HG02642 (cell line): ENCODE results near the gene LYPD3.
A peak's percentile ranks its signal among the peaks of the same experiment; 100 is the strongest.
"Not testable (repeated sequence)": the region's sequence is repeated elsewhere in the genome, so short reads cannot be mapped to it uniquely, and the experiment has no call there.

Experiments
- ATAC-seq: cut with Tn5 transposase; IDR thresholded peaks from one replicate; pipeline ENCODE4 v1.9.1; 2021; ENCODE audit warnings: mild to moderate bottlenecking; ENCODE audit not compliant: unreplicated experiment, poor library complexity

Gene LYPD3

DNA sequence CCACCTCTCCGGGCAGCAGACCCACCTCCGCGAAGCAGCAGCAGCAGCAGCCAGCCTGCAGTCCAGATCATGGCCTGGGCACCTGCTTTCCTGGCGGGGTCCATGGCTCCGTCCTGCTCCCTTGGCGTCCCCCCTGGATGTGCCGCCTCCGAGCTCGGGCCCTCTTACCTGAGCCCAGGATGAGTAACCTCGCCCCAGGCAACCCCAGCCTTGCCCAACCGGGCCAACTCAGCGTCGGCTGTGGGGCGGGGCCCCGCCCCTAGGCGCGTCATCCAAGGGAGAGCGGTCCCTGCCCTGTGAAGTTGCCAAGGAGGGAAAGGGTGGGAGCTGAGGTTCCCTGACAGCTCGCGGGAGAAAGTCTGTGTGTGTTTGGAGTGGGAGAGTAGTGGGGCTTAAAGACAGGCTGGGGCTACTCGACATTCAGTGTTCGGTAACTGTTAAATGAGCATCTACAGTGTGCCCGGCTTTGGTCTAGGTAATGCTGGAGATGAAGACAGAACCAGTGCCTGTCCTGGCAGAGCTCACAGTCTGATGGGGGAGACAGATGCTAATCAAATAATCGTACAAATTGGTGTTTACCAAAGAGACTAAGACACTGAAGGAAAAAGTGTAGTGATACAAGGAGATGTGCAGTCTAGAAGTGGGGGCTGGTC is at the start of gene LYPD3:
LYPD3 (minus strand) TSS at position 141 of the 653 bp plus-strand sequence; CDS start at position 104, 37 bp downstream.
- ATAC-seq, result no peak

DNA sequence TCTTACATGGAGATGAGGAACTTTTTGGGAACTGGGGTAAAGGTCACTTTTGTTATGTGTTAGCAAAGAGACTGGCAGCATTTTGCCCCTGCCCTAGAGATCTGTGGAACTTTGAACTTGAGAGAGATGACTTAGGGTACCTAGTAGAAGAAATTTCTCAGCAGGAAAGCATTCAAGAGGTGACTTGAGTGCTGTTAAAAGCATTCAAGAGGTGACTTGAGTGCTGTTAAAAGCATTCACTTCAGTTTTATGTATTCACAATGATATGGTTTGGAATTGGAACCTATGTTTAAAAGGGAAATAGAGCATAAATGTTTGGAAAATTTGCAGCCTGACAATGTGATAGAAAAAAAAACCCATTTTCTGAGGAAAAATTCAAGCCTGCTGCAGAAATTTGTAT is 47.0 kb upstream of the LYPD3 start:
- ATAC-seq, result not testable (repeated sequence)

DNA sequence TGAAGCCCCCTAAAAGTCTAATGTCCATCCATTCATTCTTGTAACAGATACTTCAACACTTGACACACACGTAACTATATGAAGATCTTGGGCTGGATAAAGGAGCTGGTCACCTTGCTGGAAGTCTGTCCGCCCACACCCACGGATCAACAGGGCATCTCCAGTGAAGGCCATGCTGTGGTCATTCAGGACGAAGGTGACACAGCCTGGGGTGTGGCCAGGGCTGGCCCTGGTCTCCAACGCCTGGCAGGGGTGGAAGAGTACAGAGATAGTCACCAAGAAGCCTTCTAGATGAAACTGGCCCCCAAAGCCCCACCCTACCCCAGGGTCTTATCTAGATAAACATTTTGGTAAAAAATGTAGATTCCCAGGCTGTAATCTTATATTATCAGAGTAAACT is 45.9 kb upstream of the LYPD3 start:
- ATAC-seq, result no peak

DNA sequence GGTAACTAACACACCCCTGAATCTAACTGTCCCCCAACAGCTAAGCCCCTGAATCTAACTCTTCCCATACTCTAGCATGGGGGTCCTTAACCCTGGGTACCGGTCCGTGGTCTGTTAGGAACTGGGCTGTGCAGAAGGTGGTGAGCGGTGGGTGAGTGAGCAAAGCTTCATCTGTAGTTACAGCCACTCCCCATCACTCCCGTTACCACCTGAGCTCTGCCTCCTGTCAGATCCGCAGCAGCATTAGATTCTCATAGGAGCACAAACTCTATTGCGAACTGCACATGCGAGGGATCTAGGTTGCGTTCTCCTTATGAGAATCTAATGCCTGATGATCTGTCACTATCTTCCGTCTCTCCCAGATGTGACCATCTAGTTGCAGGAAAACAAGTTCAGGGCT is 45.3 kb upstream of the LYPD3 start:
- no peak for ATAC-seq

DNA sequence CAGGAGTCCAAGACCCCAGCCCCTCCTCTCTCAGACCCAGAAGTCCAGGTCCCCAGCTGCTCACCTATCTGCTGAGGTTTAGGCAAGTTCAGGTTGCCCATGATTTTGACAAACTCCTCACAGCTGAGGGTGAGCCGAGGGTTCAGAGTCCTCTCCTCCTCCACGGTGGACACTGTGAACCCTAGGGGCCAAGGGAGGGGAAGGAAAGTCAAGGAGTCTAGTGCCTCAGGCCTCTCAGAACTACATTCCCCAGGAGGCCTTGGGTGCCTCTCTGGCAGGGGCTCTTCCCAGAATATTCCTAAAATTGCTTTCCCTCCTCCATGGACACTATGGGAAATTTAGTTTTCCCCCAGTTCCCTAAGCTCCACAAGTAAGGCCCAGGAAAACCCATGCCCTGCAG is 42.5 kb upstream of the LYPD3 start:
- ATAC-seq, result no peak

DNA sequence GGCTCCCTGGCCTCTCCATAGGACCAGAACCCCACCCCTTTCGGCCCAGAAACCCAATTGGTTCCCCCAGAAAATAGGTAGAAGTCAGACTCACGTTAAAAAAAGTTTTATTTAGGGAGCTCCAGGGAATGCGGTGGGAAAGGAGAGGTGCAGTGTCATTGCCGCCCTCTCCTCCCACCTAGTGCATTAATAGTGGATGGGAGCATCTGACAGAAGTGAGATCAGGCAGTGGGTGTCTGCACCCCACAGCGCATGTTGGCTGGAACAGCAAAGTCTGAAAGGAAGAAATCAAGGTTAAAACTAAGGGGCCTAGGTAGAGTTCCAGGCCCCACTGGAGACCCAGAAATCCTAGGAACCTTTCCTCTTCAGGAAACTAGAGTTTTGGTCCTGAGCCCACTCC is 41.2 kb upstream of the LYPD3 start:
- ATAC-seq, result no peak

DNA sequence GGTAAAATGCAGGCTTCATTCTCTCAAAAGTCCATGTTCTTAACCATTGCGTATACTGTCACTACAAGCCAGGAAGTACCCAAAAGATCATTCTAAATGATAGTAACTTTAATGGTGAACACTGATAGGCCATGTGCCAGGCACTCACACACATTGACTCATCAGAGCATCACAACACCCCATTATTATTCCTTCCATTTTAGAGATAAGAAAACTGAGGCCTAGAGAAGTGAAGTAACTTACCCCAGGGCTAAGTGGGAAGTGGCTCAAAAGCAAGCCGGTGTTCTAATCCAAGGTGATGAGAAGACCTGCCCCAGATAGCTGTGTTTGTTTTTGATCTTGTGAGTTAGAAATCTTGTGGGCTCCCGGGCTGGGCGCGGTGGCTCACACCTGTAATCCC is 40.5 kb upstream of the LYPD3 start:
- no peak for ATAC-seq

DNA sequence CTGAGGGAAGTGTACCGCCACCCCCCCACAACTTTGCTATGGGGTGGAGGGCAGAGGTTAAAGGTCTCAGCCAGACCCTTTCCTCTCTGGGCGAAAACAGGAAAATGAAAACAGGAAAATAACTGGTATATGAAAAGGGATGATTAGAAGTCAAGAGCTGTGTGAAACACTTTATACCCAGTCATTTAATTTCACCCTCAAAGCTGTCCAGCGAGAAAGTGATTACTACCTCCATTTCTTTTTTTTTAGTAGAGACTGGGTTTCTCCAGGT is 39.7 kb upstream of the LYPD3 start:
- no peak for ATAC-seq

DNA sequence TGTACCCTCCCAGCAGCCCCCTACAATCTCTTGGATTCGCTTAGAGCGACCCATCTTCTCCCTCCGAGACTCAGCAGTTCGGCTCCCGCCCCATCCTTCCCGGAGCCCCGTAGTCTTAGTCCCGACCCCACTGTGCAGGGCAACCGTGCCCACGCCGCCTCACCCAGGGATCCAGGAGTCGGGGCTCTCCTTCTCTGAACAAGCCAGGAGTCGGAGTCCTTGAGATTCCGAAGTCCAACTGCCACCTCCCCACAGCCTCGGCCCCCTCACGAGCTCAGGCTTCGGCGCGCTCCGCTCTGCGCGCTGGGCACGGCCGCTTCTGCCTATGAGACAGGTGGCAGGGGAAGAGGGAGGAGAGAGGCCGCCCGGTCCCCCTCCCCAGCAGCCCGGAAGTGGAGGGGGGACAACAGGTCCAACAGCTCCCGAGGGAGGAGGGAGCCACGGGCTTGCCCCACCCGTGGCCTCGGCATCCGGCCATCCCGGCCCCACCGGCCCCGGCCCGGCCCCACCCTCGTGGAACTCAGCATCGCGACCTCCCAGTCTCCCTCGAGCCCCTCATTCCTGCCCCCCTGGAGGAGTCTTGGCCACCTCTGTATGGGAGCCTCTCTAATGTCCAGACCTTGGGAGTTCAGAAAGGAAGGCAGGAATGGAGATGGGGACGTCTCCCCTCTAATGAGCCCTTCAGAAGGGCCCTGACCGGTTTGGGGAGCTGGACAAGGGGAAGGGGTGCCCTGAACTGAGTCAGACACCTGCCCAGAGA is 39.2 kb upstream of the LYPD3 start, which contains the start of gene PHLDB3:
PHLDB3 (minus strand) TSS at position 321 of the 760 bp plus-strand sequence. CDS start 628 bp downstream, outside the sequence.
- ATAC-seq, result peak; percentile 24

DNA sequence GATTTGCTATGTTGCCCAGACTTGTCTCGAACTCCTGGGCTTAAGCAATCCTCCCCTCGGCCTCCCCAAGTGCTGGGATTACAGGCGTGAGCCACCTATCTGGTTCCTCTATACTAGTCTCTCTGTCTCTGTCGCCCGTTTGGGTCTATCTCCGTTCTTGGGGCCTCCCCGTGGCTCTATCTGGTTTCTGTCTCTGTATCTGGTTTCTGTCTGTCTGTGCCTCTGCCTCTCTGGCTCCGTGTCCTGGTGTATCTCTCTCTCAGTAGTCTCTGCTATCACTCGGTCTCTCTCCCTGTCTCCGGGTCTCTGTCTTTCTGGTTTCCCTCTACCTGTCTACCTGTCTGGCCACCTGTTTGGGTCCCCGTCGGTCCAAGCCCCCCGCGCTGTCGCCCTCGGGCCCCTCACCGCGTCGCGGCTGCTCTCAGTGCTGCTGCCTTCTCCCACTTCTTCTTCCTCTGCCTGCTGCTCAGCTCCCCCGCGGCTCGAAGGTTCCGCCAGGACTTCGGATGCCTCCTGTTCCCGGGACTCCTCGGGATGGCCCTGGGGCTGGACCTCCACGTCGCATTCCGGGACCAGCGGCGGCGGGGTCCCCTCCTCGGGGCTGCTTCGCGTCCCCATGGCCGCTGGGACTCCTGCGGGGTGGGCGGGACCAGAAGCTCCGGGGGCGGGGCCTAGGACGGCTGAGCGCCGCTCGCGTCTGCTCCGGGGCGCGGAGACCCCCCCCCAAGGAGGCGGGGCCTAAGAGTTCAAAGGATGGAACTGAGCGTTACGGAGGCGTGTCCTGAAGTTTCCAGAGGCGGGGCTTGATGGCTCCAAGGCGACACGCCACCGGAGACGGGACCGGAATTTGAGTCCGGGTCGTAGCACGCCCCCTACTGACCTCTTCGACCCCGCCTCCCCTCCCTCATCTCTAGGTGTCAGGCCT is 38.4 kb upstream of the LYPD3 start:
- peak; percentile 92 for ATAC-seq

DNA sequence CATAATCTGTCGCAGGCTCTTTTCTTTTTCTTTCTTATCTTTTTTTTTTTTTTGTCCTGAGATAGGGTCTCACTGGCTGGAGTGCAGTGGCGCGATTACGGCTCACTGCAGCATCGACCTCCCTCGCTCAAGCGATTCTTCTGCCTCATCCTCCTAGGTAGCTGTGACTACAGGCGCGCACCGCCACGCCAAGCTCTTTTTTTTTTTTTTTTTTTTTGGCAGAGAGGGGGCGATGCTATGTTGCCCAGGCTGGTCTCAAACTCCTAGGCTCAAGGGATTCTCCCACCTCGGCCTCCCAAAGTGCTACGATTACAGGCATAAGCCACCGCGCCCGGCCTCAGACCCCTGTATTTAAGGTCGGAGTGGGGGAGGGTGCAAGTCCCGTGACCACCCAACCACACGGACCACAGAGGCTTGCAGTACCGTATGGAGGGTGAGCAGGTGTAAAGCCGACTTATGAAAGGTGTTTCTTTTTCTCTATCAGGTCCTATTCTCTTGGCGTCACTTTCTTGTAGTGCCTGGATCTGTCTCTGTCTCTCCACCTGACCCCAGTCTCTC is 37.1 kb upstream of the LYPD3 start:
- ATAC-seq, result no peak

DNA sequence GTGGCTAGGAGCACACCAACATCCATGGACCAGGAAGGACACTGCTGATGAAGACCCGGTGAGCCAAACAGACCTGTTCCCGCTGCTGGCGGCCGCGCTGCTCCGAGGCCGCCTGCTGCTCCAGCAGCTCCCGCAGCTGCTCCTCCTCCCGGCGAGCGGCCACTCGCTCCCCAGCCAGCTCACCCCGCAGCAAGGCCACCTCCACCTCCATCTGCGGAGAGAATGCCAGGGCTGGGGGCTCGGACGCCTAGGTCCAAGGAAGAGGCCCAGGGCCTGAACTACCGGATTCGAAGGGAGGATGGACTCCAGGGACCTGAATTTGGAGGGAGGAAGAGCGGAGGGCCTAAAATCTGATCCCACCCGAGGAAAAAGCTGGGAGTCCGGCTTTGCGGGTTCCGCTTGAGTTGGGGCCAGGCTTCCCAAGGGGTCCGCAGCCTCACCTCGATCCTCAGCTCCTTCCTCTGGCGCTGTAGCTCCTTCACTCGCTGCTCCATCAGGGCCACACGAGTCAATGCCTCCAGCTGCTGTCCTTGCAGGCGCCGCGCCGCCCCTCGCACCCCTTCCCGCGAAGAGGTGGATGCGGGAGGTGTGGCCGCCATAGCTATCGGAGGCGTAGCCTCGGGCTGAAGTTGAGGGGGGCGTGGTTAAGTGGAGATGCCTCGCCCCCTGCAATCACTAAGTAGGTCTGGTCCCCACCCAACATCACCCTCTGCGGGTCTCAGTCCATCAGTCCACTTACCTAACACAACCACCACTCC is 36.4 kb upstream of the LYPD3 start:
- ATAC-seq, result no peak

DNA sequence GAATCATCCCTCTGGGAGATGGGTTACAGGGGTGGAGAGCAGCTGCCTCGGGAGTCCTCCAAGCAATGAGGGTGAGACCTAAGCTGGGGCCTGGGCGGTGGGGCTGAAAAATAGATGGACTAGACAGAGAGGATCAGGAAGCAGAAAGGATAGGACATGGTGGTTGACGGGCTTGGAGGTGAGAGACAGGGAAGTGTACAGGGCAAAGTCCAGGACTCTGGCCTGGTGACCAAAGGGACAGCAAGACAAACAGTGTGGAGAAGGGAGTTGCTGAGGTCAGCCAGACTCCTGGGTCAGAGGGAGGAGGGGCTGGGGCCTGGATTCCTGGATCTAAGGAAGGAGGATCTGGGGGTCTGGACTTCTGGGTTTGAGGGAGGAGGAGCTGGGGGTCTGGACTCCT is 33.6 kb upstream of the LYPD3 start:
- ATAC-seq, result no peak

DNA sequence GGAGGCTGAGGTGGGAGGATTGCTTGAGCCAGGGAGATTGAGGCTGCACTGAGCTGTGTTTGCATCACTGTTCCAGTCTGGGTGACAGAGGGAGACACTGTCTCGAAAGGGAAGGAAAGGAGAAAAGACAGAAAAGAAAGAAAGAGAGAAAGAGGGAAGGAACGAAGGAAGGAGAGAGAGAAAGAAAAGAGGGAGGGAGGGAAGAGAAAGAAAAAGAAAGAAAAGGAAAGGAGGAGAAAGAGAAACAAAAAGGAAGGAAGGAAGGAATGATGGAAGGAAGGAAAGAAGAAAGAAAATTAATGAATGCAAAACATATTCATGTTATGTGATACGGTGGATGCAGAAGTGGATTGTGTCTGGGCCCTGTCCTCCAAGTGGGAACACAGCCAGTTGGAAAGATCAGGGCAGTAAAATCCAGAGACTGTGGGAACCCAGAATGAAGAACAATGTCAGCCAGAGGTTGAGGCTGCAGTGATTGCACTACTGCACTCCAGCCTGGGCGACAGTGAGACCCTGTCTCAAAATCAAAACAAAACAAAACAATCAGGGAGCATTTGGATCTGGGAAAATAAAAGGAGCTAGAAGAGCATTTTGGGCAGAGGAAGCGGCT is 32.9 kb upstream of the LYPD3 start:
- ATAC-seq, result no peak

DNA sequence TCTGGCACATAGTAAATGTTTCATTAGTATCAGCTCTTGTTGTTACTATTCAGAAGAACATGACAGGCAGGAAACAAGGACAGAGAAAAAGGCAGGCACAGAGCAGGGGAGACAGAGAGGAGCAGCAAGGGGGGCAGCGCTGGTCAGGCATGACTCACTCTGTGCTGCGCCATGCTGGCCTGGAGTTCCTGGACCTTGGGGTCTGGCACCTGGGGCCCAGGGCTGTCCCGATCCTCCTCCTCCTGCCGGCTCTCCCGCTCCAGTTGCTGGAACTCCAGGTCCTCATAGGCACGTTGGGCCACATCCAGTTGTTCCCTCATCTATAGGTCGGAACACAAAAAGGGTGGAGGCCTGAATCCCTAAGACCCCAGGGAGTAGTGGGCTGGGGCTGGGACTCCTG is 31.6 kb upstream of the LYPD3 start:
- ATAC-seq, result no peak

DNA sequence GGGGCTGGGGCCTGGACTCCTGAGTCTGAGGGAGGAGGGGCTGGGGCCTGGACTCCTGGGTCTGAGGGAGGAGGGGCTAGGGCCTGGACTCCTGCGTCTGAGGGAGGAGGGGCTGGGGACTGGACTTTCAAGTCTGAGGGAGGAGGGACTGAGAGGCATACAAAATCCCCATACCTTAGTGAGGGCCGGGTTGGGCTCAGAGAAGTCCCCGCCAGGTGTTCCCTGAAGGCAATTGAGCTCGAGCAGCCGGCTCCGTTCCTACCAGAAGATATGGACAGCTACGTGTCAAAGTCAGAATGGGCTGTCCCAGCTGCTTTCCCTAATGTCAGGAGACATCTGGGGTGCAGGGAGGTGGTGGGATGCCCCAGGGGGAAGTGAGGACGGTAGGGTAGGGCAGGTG is 29.7 kb upstream of the LYPD3 start:
- ATAC-seq, result no peak

DNA sequence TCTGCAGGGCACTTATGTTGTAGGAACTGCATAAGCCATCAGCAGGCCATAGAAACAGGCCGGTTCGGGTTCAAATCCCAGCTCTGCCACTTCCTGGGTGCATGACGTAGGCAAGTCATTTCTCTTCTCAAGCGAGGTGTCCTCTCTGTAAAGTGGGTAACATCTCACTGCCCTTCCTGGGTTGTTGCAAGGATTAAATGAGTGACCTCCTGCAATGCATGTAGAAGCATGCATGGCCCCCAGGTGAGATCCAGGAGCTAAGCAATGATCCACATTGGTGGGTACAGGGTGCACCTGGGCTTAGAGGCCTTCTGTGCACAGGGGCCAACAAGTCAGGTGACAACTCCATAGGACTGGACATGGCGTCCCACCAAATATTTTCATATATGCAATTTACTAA is 25.4 kb upstream of the LYPD3 start:
- ATAC-seq, result no peak

DNA sequence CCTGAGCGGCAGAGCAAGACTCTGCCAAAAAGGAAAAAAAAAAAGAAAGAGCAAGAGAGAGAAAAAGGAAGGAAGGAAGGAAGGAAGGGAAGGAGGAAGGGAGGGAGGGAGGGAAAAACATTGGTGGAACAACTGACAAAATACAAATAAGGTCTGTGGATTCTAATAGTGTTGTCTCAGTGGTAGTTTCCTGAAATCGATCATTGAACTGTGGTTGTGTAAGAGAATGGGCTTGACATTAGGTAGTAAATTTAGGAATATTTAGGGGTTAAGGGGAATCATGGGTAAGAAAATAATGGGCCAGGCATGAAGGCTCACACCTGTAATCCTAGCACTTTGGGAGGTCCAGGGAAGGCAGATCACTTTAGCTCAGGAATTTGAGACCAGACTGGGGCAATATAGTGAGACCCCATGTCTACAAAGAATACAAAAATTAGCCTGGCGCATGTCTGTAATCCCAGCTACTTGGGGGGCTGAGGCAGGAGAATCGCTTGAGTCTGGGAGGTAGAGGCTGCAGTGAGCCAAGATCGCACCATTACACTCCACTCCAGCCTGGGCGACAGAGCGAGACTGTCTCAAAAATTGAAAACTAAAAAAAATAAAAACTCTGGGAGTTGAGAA is 24.7 kb upstream of the LYPD3 start:
- ATAC-seq, result no peak

DNA sequence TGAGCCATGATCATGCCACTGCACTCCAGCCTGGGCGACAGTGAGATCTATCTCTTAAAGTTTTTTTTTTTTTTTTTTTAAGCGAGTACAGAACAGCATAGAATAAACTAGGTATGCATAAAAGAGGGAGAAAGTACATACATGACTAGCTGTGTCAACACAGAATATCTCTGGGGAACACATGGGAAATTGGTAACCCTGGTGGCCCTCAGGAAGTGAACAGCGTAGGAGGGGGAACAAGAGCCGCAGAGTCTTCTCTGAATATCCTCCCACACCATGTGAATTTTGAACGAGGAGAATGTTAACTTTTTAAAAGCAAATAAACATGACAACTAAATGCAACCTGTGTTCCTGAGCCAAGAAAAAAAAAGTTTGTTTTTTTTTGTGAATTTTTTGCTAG is 23.9 kb upstream of the LYPD3 start:
- ATAC-seq, result no peak
